SK-N-SH treated with all-trans-retinoic acid at 6 μM for 48 hours (cell line): ENCODE data around the gene TTC17.

Experiments used
- ARNTL ChIP-seq: fragments of 450-650 bp; formaldehyde crosslinking; IDR thresholded peaks from 2 replicates; pipeline ENCODE4 v1.5.0; 2020; ENCODE audit warnings: low read depth, mild to moderate bottlenecking, moderate library complexity, borderline replicate concordance
- CREB5 ChIP-seq: fragments of 250-450 bp; sonication (Bioruptor Pico); IDR thresholded peaks from 2 replicates; pipeline ENCODE4 v1.5.1; 2020; ENCODE audit warnings: low read depth, mild to moderate bottlenecking, moderate library complexity
- CSDC2 ChIP-seq: fragments of 250-450 bp; sonication (Bioruptor Pico); IDR thresholded peaks from 2 replicates; pipeline ENCODE4 v1.5.0; 2020; ENCODE audit warnings: mild to moderate bottlenecking, moderate library complexity
- GLIS3 ChIP-seq: fragments of 250-450 bp; sonication (Bioruptor Pico); IDR thresholded peaks from 2 replicates; pipeline ENCODE4 v1.5.0; 2020; ENCODE audit warnings: mild to moderate bottlenecking, moderate library complexity
- ISL1 ChIP-seq: fragments of 250-450 bp; sonication (Bioruptor Pico); IDR thresholded peaks from 2 replicates; pipeline ENCODE4 v2.1.2; 2022; ENCODE audit warnings: mild to moderate bottlenecking, moderate library complexity
- OSR1 ChIP-seq: fragments of 250-450 bp; sonication (Bioruptor Pico); IDR thresholded peaks from 2 replicates; pipeline ENCODE4 v1.8.0; 2022; ENCODE audit warnings: moderate library complexity, mild to moderate bottlenecking, inconsistent platforms
- PATZ1 ChIP-seq: fragments of 250-450 bp; sonication (Bioruptor Pico); IDR thresholded peaks from 2 replicates; pipeline ENCODE4 v1.8.0; 2020; ENCODE audit warnings: mild to moderate bottlenecking, moderate library complexity, borderline replicate concordance
- RARB ChIP-seq: fragments of 250-450 bp; sonication (Bioruptor Pico); IDR thresholded peaks from 2 replicates; pipeline ENCODE4 v1.8.0; 2021; ENCODE audit warnings: mild to moderate bottlenecking, moderate library complexity
- SNAI2 ChIP-seq: fragments of 250-450 bp; sonication (Bioruptor Pico); IDR thresholded peaks from 2 replicates; pipeline ENCODE4 v1.5.0; 2020; ENCODE audit warnings: mild to moderate bottlenecking, moderate library complexity
- ZC3H10 ChIP-seq: fragments of 250-450 bp; sonication (Bioruptor Pico); IDR thresholded peaks from 2 replicates; pipeline ENCODE4 v1.5.1; 2021; ENCODE audit warnings: mild to moderate bottlenecking, moderate library complexity
- ZFP3 ChIP-seq: fragments of 250-450 bp; sonication (Bioruptor Pico); IDR thresholded peaks from 2 replicates; pipeline ENCODE4 v1.5.0; 2020; ENCODE audit warnings: mild to moderate bottlenecking, moderate library complexity
- ZFP30 ChIP-seq: fragments of 450-650 bp; formaldehyde crosslinking; IDR thresholded peaks from 2 replicates; pipeline ENCODE4 v1.5.0; 2022; ENCODE audit warnings: mild to moderate bottlenecking, moderate library complexity
- ZNF70 ChIP-seq: fragments of 450-650 bp; formaldehyde crosslinking; IDR thresholded peaks from 2 replicates; pipeline ENCODE4 v1.5.0; 2020; ENCODE audit warnings: mild to moderate bottlenecking, moderate library complexity
- ZNF8 ChIP-seq: fragments of 450-650 bp; formaldehyde crosslinking; IDR thresholded peaks from 2 replicates; pipeline ENCODE4 v1.5.0; 2020; ENCODE audit warnings: mild to moderate bottlenecking, moderate library complexity

- no peak for TF ChIP-seq CSDC2
- TF ChIP-seq ISL1 (CRISPR knock-in tag) = no peak
- no peak for TF ChIP-seq ZFP3 (CRISPR knock-in tag)
- TF ChIP-seq ZNF8 = no peak
- TF ChIP-seq ARNTL = no peak
- no peak for TF ChIP-seq CREB5 (CRISPR knock-in tag)
- no peak for TF ChIP-seq ZFP30 (CRISPR knock-in tag)
- no peak for TF ChIP-seq SNAI2 (CRISPR knock-in tag)
- TF ChIP-seq ZC3H10 (CRISPR knock-in tag) = no peak
- no peak for TF ChIP-seq RARB (CRISPR knock-in tag)
- TF ChIP-seq PATZ1 (CRISPR knock-in tag) = no peak
- no peak for TF ChIP-seq ZNF70 (CRISPR knock-in tag)
- TF ChIP-seq GLIS3 (CRISPR knock-in tag) = no peak
- no peak for TF ChIP-seq OSR1
Measured at GRCh38 chr11:43459246-43459645, 100.5 kb downstream of the TTC17 start.
